ENCODE measurements around the gene RETSAT.

GRCh38 chr2:85387754-85388153 lies 33.4 kb upstream of the RETSAT start:
- TF ChIP-seq, protein P1, sequence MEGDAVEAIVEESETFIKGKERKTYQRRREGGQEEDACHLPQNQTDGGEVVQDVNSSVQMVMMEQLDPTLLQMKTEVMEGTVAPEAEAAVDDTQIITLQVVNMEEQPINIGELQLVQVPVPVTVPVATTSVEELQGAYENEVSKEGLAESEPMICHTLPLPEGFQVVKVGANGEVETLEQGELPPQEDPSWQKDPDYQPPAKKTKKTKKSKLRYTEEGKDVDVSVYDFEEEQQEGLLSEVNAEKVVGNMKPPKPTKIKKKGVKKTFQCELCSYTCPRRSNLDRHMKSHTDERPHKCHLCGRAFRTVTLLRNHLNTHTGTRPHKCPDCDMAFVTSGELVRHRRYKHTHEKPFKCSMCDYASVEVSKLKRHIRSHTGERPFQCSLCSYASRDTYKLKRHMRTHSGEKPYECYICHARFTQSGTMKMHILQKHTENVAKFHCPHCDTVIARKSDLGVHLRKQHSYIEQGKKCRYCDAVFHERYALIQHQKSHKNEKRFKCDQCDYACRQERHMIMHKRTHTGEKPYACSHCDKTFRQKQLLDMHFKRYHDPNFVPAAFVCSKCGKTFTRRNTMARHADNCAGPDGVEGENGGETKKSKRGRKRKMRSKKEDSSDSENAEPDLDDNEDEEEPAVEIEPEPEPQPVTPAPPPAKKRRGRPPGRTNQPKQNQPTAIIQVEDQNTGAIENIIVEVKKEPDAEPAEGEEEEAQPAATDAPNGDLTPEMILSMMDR (IDR thresholded peaks at IDR 0.05; ENCODE audit: low read depth, low read length, poor library complexity, severe bottlenecking) = no peak
- no peak for TF ChIP-seq EZH2phosphoT487 (IDR thresholded peaks at IDR 0.05; ENCODE audit: borderline replicate concordance, low read length)
